Stimulated activated CD8-positive, alpha-beta memory T cell treated with anti-CD3 and anti-CD28 coated beads, Interleukin-7, amount 100 ng/mL, for 48 hours (primary cell): ENCODE measurements around the gene AHDC1.

Experiments used
- DNase-seq, 2 donors: peaks; one replicate each; pipeline ENCODE4 v3.0.0-alpha.2; 2020; ENCODE audit warnings: low read depth in 1 of 2; ENCODE audit errors: extremely low read depth in 1 of 2

Gene AHDC1

GRCh38 chr1:27536767-27537166 lies 67.2 kb downstream of the AHDC1 start:
- no peak for DNase-seq

GRCh38 chr1:27536010-27536757 lies 67.8 kb downstream of the AHDC1 start:
- DNase-seq, result no peak

GRCh38 chr1:27535386-27535785 lies 68.6 kb downstream of the AHDC1 start:
- no peak for DNase-seq

DNA sequence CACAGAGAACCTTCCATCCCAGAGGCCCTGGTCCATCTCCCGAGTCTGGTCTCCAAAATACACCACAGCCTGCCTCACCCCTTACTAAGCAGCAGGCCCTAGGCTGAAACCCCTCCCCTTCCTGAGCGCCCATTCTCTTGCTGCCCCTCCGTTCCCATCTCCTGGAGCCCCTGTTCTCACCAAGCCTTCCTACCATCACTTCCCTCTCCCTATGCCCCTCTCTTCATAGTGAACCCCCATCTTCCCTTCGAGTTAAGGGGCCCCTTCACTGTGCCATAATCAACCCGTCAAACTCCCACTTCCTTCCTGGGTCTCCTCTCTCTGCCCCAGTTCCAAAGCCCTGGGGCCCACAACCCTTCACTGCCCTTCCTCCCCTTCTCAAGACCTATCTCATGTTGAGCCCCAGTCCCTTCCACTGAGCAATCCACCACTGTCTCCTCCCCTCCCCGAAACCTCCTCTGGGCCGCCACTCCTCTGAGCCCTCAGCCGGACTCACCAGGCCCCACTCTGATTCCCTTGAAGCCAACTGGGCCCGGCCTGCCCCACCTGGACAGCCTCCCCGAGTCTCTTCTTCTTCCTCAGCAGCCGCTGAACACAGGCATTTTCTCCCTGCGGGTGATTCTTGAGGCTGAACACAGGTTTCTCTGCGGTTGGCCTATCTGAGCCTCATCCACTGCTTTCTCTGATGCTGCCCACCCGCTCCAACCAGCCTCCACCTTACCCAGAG lies 71.8 kb downstream of the AHDC1 start:
- no peak for DNase-seq

DNA sequence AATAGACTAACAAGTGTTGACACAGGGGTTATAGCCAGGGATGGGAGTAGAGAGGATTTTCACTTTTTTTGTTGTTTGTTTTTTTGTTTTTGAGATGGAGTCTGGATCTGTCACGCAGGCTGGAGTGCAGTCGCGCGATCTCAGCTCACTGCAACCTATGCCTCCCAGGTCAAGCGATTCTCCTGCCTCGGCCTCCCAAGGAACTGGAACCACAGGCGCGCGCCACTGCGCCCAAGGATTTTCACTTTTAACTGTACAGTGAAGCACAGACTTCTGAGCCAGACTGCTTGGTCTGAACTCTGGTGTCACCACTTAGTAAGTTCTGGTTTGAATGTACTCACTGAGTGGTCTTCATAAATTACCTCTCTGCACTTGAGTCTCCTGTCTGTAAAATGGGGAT lies 73.8 kb downstream of the AHDC1 start:
- no peak for DNase-seq

DNA sequence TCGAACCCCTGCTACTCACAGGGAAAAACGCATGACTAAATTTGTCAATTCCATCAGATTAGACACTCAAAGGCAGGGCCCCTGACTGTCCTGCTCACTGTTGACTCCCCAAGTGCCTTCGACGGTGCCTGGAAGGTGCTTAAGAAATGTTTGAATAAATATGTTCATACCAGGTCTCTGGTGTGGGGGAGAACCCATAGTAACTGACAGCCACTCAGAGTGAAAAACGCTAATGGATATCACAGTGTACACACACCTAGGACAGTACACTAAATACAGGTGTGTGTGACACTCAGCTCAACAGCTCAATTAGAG lies 74.3 kb downstream of the AHDC1 start:
- DNase-seq, result no peak

DNA sequence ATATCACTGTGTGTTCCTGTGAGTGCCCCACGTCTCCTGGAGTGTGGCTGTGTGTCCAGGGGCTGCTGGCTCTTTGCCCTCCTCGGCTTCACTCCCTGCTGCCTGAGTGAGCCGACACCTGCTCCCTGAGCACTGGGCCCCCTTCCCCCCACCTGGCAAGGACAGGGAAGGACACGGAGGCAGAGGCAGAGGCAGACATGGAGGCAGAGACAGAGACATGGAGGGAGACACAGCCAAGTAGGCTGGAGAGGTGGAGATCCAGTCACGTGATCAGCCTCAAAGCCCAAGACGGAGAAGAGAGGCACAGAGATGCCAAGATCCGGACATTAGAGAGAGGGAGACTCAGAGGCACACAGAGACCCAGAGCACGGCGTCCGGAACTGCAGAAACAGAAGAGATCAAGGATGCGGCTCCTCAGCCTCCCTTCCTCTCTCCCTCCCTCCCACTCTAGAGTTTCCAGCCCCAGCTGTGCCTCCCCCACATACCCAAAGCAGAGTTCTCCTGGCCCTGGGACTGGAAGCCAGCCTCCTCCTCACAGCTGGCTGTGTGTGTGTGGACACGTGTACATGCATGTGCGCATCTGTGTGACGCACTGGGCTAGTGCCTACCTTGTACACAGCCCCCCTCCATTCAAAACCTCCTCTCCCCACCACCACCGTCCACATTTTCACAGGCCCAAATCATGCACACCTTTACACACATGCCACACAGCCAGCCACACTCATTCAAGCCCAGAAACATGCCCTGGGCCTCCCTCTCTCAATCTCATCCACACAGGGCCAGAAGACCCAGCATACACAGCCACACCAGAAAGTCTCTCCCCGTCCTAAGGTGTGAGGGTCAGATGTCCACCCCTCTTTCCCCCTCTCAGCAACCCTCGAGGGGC lies 74.9 kb downstream of the AHDC1 start:
- no peak for DNase-seq

DNA sequence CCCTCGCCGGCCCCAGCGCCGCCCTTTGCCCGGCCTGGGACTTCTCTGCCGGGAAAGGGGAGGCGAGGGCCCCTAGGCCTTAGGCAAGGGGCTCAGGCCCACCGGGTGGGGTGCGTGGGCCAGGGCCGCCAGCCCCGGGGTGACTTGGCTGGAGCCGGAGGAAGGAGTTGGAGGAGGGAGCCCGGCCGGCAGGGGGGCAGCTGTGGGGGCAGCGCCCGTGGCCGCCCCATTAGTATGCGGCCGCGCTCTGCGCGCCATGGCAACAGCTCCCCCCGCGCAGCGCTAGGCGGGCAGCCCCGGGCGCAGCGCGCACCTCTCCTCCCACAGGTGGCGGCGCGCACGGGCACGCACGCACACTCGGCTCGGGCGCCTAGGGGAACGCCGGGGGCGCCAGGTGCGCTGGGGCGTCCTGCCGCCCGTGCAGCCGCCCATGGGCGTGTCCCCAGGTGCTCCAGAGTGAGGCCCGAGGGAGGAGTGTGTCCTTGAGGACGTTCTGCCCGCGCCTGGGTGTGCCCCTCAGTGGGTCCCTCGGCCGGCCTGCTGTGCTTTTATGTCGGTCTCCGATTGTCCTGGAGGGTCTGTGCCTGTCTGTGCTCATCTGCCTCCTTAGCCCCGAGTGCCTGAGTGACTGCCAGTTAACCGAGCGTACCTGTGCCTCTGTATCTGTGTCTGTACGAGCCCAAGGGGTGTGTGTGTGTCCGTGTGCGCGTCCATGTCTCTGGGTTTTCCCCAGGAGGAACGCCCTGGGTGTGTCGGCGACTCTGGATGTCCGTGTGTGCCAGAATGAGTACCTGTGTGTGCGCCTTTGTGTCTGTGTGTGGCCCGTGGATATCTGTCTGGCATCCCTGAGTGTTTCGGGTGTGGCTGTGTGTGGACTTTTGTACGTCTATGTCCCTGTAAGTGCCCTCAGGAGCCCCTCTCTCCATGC lies 75.8 kb downstream of the AHDC1 start:
- DNase-seq, result no peak

DNA sequence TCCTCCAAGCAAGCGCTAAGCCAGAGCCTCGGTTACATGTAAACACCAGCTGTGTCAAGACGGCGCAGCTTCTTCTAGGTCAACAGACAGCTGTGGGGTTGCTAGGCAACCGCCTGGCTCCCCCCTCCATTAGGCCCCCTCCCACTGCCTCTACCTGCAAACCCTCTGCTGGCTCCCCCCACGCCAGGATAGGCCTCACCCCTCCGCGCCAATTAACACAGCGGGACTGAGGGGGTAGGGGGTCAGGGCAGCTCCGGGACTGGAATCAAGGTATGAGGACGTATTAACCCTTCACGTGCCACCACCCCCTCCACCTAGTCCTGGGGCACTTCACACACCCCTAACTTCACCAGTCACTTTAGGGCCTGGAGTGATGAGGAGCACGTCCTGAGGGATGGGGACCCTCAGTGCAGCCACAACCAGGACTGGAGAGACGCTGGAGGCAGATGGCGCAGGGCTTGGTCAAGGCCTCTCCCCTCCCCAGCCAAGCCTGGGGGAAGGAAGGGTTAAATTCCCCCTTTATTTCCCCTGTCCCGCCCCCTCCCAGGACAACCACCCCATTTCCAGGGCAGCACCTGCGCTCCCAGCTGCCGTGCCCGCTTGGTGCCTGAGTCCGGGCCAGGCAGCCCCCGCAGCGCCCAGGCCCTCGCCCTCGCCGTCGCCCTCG lies 76.6 kb downstream of the AHDC1 start:
- no peak for DNase-seq

GRCh38 chr1:27526569-27527222 lies 77.2 kb downstream of the AHDC1 start:
- DNase-seq, result peak in 1 of 2 donors; percentile 54

GRCh38 chr1:27525296-27526272 lies 78.4 kb downstream of the AHDC1 start:
- peak in 1 of 2 donors; percentile 64 for DNase-seq

DNA sequence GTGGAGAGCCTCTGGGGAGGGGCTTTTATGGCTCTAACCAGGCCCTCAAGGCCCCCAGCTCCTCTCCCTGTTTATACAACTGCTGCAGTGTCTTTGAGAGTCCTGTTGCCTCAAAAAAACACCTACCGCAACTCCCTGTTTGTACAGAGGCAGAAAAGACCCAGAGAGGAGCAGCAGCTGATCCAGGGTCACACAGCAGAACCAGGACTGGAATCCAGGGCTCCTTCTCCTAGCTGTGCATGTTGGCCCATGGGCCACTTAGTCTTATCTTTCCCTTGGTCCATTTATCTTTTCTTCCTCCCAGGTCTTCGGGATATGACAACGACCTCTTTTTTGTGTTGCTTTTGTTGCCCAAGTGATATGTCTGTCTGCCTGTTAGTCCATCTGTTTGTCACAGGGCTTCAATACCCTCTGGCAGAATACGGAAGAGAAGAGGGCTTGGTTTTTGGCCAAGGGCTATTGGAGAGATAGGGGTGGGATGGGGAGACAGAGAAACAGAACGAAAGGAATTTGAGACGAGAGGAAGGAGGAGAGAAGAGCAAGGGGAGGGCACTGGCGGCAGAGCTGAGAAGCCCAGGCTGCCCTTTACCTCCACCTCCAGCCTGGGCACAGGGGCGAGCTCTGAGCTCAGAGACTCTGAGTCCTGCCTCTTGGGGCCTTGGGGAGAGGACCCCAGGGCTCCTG lies 80.5 kb downstream of the AHDC1 start:
- DNase-seq, result no peak

- peak; percentile 52 to 62 for DNase-seq
Observed at GRCh38 chr1:27522432-27523336, 81.3 kb downstream of the AHDC1 start.

DNA sequence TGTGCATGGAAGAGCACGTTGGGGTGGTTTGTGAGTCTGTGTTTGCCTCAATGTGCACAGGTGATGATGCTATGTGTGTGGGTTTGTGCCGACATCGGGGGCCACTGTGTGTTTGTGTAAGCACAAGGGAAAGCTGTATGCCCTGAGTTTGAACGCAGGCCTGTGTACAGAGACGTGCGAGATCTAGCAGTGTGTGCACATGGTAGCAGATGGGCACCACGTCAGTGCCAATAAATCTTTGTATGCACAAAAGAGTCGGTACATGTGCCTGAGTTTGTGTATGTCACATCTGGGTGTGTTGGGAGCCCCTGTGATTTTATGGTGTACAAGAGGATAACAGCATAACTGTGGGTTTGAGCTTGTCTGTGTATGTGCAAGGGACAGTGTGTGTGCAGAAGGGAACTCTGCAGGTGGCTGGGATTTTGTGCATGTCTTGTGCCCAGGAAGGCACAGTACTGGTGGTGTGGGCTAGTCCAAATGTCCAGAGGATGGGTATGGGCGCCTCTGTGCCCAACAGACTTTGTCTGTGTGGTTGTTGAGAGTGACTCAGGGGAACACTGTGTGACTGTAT lies 82.0 kb downstream of the AHDC1 start:
- DNase-seq, result no peak

DNA sequence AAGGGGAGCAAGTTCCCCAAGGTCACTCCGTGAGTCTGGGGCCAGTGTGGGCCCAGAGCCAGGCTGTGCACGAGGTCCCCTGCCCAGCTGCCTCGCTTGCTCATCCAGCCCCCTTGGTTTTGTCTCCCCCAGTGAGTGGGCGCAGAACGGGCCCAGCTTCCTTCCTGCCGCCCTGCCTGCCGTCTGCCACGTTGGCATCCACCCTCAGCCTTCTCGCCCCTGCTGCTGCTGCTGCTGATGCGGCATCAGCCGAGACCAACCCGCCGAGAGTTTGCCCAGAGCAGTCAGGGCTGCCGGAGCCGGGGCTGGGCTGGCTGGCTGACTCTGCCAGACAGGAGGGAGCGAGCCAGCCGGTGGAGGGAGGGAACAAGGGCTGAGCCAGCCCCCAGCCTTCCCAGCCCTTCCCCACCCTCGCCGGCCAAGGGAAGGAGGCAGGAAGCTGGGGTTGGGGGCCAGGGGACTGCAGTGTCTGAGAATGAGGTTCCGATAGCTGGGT lies 82.6 kb downstream of the AHDC1 start:
- DNase-seq, result peak in 1 of 2 donors; percentile 47

DNA sequence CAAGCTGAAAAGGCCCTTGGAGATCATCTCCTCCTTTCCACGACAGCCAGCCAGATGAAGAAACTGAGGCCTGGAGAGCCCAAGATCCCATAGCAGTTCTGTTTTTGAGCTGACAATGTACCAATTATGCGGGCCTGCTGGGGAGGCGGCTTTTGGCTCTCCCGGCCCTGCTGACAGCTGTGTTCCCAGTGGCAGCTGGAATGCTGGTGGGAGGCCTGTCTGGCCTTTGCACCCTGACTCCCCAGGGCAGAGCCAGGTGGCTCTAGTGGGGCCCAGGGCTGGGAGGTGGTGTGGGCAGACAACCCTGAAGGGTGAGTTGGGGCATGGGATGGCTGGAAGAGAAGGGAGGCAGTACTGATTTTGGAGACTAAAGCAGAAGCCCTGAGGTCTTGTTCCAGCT lies 83.3 kb downstream of the AHDC1 start:
- no peak for DNase-seq
